ENCODE results near the gene DEK.
"Not testable (repeated sequence)": the region's sequence is repeated elsewhere in the genome, so short reads cannot be mapped to it uniquely, and the experiment has no call there.

DEK gene

GRCh38 chr6:18179770-18180356, 84.5 kb downstream of the DEK start:
- Histone ChIP-seq H3K36me3 (ENCODE audit: insufficient read depth) (no peaks in the 10 kb centered on the region), H2AFZ (ENCODE audit: low read depth) (no peak overlapping the region), H3K79me2 (ENCODE audit: insufficient read depth, low read depth) (no peaks in the 10 kb centered on the region), H3K27me3 (ENCODE audit: insufficient read depth, low read depth) (no peaks in the 10 kb centered on the region), H3K4me3 (IDR thresholded peaks at IDR 0.05; ENCODE audit: insufficient read depth, low read depth, low read length) (no peak overlapping the region), H3K27ac (no peak overlapping the region), H3K4me1 (ENCODE audit: low read depth, poor library complexity, severe bottlenecking) (no peaks in the 10 kb centered on the region), H3K4me2 (no peak overlapping the region), H3K9ac (no peak overlapping the region), H4K20me1 (ENCODE audit: insufficient read depth) (no peaks in the 10 kb centered on the region)
- TF ChIP-seq CTCF (conservative IDR thresholded peaks at IDR 0.05; ENCODE audit: low read depth, low read length) = no peak

- TF ChIP-seq CTCF (conservative IDR thresholded peaks at IDR 0.05; ENCODE audit: low read depth, low read length) = no peak
- H3K4me1 ChIP-seq (ENCODE audit: low read depth, poor library complexity, severe bottlenecking) = no peaks in the 10 kb centered on the region
- H3K4me2 ChIP-seq = no peak overlapping the region
- no peak overlapping the region for H3K27ac ChIP-seq
- H3K79me2 ChIP-seq (ENCODE audit: insufficient read depth, low read depth) = no peaks in the 10 kb centered on the region
- H2AFZ ChIP-seq (ENCODE audit: low read depth) = no peak overlapping the region
- H4K20me1 ChIP-seq (ENCODE audit: insufficient read depth) = no peaks in the 10 kb centered on the region
- no peak overlapping the region for H3K4me3 ChIP-seq (IDR thresholded peaks at IDR 0.05; ENCODE audit: insufficient read depth, low read depth, low read length)
- H3K36me3 ChIP-seq (ENCODE audit: insufficient read depth) = no peaks in the 10 kb centered on the region
- H3K9ac ChIP-seq = no peak overlapping the region
- no peaks in the 10 kb centered on the region for H3K27me3 ChIP-seq (ENCODE audit: insufficient read depth, low read depth)
These were observed 85.2 kb downstream of the DEK start for GRCh38 chr6:18178960-18179615.

- no peak overlapping the region for H2AFZ ChIP-seq (ENCODE audit: low read depth)
- no peaks in the 10 kb centered on the region for H4K20me1 ChIP-seq (ENCODE audit: insufficient read depth)
- no peak overlapping the region for H3K27ac ChIP-seq
- no peaks in the 10 kb centered on the region for H3K36me3 ChIP-seq (ENCODE audit: insufficient read depth)
- H3K9ac ChIP-seq = no peak overlapping the region
- H3K27me3 ChIP-seq (ENCODE audit: insufficient read depth, low read depth) = no peaks in the 10 kb centered on the region
- no peaks in the 10 kb centered on the region for H3K79me2 ChIP-seq (ENCODE audit: insufficient read depth, low read depth)
- H3K4me3 ChIP-seq (IDR thresholded peaks at IDR 0.05; ENCODE audit: insufficient read depth, low read depth, low read length) = no peak overlapping the region
- no peak for TF ChIP-seq CTCF (conservative IDR thresholded peaks at IDR 0.05; ENCODE audit: low read depth, low read length)
- H3K4me2 ChIP-seq = no peak overlapping the region
- no peaks in the 10 kb centered on the region for H3K4me1 ChIP-seq (ENCODE audit: low read depth, poor library complexity, severe bottlenecking)
These were observed 86.9 kb downstream of the DEK start for GRCh38 chr6:18177286-18177965.

GRCh38 chr6:18176198-18176597, 88.1 kb downstream of the DEK start:
- H3K27ac ChIP-seq; H3K4me3 ChIP-seq (IDR thresholded peaks at IDR 0.05; ENCODE audit: insufficient read depth, low read depth, low read length); H4K20me1 ChIP-seq (ENCODE audit: insufficient read depth); H3K79me2 ChIP-seq (ENCODE audit: insufficient read depth, low read depth); H3K27me3 ChIP-seq (ENCODE audit: insufficient read depth, low read depth); H2AFZ ChIP-seq (ENCODE audit: low read depth); H3K9ac ChIP-seq; H3K4me2 ChIP-seq; H3K4me1 ChIP-seq (ENCODE audit: low read depth, poor library complexity, severe bottlenecking); H3K36me3 ChIP-seq (ENCODE audit: insufficient read depth): not testable (repeated sequence)
